Measurements from ENCODE around the gene PIAS3. TPM values are rescaled to one million over a fixed set of nuclear protein-coding genes. Genes with fewer than 3 reads are reported as not detected.

The PIAS3 gene
- 19.8 TPM for polyA plus RNA-seq (2012; ENCODE audit: insufficient read depth, insufficient read length)

GRCh38 chr1:145858901-145859490 is at the start of gene PIAS3:
Gene PIAS3 (minus strand): TSS chr1:145859081. CDS start chr1:145858990, 91 bp downstream.
- H3K4me3 ChIP-seq (ENCODE audit: low read length) = peak within 1 kb of the TSS; percentile 82
- peak; percentile 74 for DNase-seq (ENCODE audit: low read depth, low spot score)

GRCh38 chr1:145908653-145909052 is 49.8 kb upstream of the PIAS3 start:
- no peak for DNase-seq (ENCODE audit: low read depth, low spot score)
- no peak overlapping the region for H3K4me3 ChIP-seq (ENCODE audit: low read length)

GRCh38 chr1:145906954-145907753 is 48.3 kb upstream of the PIAS3 start:
- H3K4me3 ChIP-seq (ENCODE audit: low read length) = no peak overlapping the region
- no peak for DNase-seq (ENCODE audit: low read depth, low spot score)

- no peak overlapping the region for H3K4me3 ChIP-seq (ENCODE audit: low read length)
- DNase-seq (ENCODE audit: low read depth, low spot score) = no peak
Observed at GRCh38 chr1:145901312-145902021, 42.6 kb upstream of the PIAS3 start.

- H3K4me3 ChIP-seq (ENCODE audit: low read length) = no peak overlapping the region
- no peak for DNase-seq (ENCODE audit: low read depth, low spot score)
Observed at GRCh38 chr1:145898756-145899155, 39.9 kb upstream of the PIAS3 start.

- DNase-seq (ENCODE audit: low read depth, low spot score) = no peak
- H3K4me3 ChIP-seq (ENCODE audit: low read length) = no peak overlapping the region
Observed at GRCh38 chr1:145897969-145898368, 39.1 kb upstream of the PIAS3 start.

- no peak for DNase-seq (ENCODE audit: low read depth, low spot score)
Observed at GRCh38 chr1:145895471-145895870, 36.6 kb upstream of the PIAS3 start.

GRCh38 chr1:145893306-145894055 is 34.6 kb upstream of the PIAS3 start:
- DNase-seq (ENCODE audit: low read depth, low spot score) = no peak
- no peak overlapping the region for H3K4me3 ChIP-seq (ENCODE audit: low read length)

More at GRCh38 chr1:145895471-145895870, 36.6 kb upstream of the PIAS3 start:
- no peak overlapping the region for H3K4me3 ChIP-seq (ENCODE audit: low read length)

GRCh38 chr1:145892486-145893087 is 33.7 kb upstream of the PIAS3 start:
- no peak for DNase-seq (ENCODE audit: low read depth, low spot score)
- H3K4me3 ChIP-seq (ENCODE audit: low read length) = no peak overlapping the region

- H3K4me3 ChIP-seq (ENCODE audit: low read length) = no peak overlapping the region
- peak; percentile 34 for DNase-seq (ENCODE audit: low read depth, low spot score)
Observed at GRCh38 chr1:145891587-145892485, 33.0 kb upstream of the PIAS3 start.

GRCh38 chr1:145891143-145891542 is 32.3 kb upstream of the PIAS3 start:
- no peak overlapping the region for H3K4me3 ChIP-seq (ENCODE audit: low read length)
- no peak for DNase-seq (ENCODE audit: low read depth, low spot score)

- H3K4me3 ChIP-seq (ENCODE audit: low read length) = no peak overlapping the region
- no peak for DNase-seq (ENCODE audit: low read depth, low spot score)
Observed at GRCh38 chr1:145889722-145890121, 30.8 kb upstream of the PIAS3 start.

GRCh38 chr1:145887631-145888030 is 28.8 kb upstream of the PIAS3 start:
- H3K4me3 ChIP-seq (ENCODE audit: low read length) = no peak overlapping the region
- no peak for DNase-seq (ENCODE audit: low read depth, low spot score)

- no peak overlapping the region for H3K4me3 ChIP-seq (ENCODE audit: low read length)
- DNase-seq (ENCODE audit: low read depth, low spot score) = no peak
Observed at GRCh38 chr1:145886816-145887215, 27.9 kb upstream of the PIAS3 start.

- H3K4me3 ChIP-seq (ENCODE audit: low read length) = peak overlapping the region; percentile 53; the same call in 1 of the 2 replicates
Observed at GRCh38 chr1:145886390-145886789, 27.5 kb upstream of the PIAS3 start.

GRCh38 chr1:145885738-145886287 is 26.9 kb upstream of the PIAS3 start, which contains the start of gene ANKRD35:
Gene ANKRD35 (minus strand): TSS chr1:145885866. CDS start chr1:145885758, 108 bp downstream.
- peak within 1 kb of the TSS; percentile 53 for H3K4me3 ChIP-seq (ENCODE audit: low read length)
- peak; percentile 34 for DNase-seq (ENCODE audit: low read depth, low spot score)

More at GRCh38 chr1:145886390-145886789, 27.5 kb upstream of the PIAS3 start:
- no peak for DNase-seq (ENCODE audit: low read depth, low spot score)

- no peak overlapping the region for H3K4me3 ChIP-seq (ENCODE audit: low read length)
- DNase-seq (ENCODE audit: low read depth, low spot score) = no peak
Observed at GRCh38 chr1:145884675-145885074, 25.8 kb upstream of the PIAS3 start.
